NT2/D1 (cell line): Measurements from ENCODE around the gene OR2AT4.
"Not testable (repeated sequence)": the region's sequence is repeated elsewhere in the genome, so short reads cannot be mapped to it uniquely, and the experiment has no call there.

Source experiments
- DNase-seq: peaks from one replicate; pipeline ENCODE4 v3.0.0-alpha.2; 2011; ENCODE audit warnings: low read depth, low spot score
- H3K27me3 ChIP-seq: 2 replicates; pipeline ENCODE4 v1.6.0; 2011; ENCODE audit warnings: mild to moderate bottlenecking; ENCODE audit not compliant: insufficient read length, insufficient read depth
- H3K36me3 ChIP-seq: 2 replicates; pipeline ENCODE4 v1.6.1; 2011; ENCODE audit warnings: mild to moderate bottlenecking, low read length, mixed read lengths; ENCODE audit not compliant: insufficient read depth, insufficient read length
- H3K4me1 ChIP-seq: 2 replicates; pipeline ENCODE4 v1.5.1; 2011; ENCODE audit not compliant: insufficient read depth, insufficient read length
- H3K4me3 ChIP-seq: 2 replicates; pipeline ENCODE4 v1.5.1; 2011; ENCODE audit warnings: low read depth; ENCODE audit not compliant: insufficient read length
- H3K9ac ChIP-seq: 2 replicates; pipeline ENCODE4 v1.6.0; 2011; ENCODE audit warnings: low read depth; ENCODE audit not compliant: insufficient read length
- H3K9me3 ChIP-seq: 2 replicates; pipeline ENCODE4 v1.5.1; 2011; ENCODE audit warnings: mild to moderate bottlenecking, low read length; ENCODE audit not compliant: insufficient read depth
- SUZ12 ChIP-seq: IDR thresholded peaks from 2 replicates; pipeline ENCODE4 v1.6.1; 2011; ENCODE audit not compliant: insufficient read length, insufficient read depth; ENCODE audit errors: extremely low read depth
- YY1 ChIP-seq: IDR thresholded peaks from 2 replicates; pipeline ENCODE4 v1.6.1; 2011; ENCODE audit not compliant: insufficient read length, insufficient read depth
- ZNF274 ChIP-seq: IDR thresholded peaks from 2 replicates; pipeline ENCODE4 v1.6.1; 2011; ENCODE audit warnings: mild to moderate bottlenecking, low read depth, low read length

Gene OR2AT4

DNA sequence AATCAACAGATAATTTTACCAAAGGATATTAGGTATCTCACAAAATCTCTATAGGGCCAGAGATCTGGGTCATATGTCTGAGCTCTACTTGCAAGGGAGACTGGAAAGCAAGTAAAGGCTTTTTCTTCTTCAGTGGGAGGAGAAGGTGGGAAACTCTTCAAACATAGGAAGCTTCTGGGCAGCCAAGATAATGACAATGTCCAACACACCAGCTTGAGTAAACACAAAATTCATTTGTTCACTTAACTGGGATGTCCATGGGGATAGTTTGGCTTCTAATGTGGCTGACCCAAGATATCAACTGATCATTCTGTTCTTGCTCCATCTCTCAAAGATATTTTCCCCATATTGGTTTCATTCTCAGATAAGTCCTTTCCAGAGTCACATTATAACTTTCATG is 37.4 kb downstream of the OR2AT4 start:
- no peak overlapping the region for H3K4me3 ChIP-seq
- H3K9ac ChIP-seq = no peak overlapping the region
- no peak for DNase-seq
- H3K4me1 ChIP-seq = no peaks in the 10 kb centered on the region
- TF ChIP-seq YY1 (no peak), SUZ12 (no peak), ZNF274 (no peak)
- H3K36me3 ChIP-seq = no peaks in the 10 kb centered on the region
- H3K9me3 ChIP-seq = no peaks in the 10 kb centered on the region
- H3K27me3 ChIP-seq = no peaks in the 10 kb centered on the region

DNA sequence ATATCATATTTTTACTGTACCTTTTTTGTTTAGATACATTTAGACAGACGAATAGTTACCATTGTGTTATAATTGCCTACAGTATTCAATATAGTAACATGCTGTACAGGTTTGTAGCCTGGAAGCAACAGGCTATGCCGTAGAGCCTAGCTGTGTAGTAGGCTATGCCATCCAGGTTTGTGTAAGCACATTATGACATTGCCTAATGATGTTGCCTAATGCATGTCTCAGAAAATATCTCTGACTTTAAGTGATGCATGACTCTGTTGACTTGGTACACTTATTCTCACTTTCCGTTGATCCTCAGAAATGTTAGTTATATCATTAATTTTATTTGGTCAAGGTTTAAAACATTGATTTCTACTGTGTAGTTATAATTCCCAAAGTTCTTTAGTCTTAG is 39.9 kb downstream of the OR2AT4 start:
- no peaks in the 10 kb centered on the region for H3K4me1 ChIP-seq
- TF ChIP-seq YY1 = no peak
- TF ChIP-seq ZNF274 = no peak
- TF ChIP-seq SUZ12 = no peak
- no peak overlapping the region for H3K9ac ChIP-seq
- no peak for DNase-seq
- H3K27me3 ChIP-seq = no peaks in the 10 kb centered on the region
- no peaks in the 10 kb centered on the region for H3K36me3 ChIP-seq
- H3K4me3 ChIP-seq = no peak overlapping the region
- H3K9me3 ChIP-seq = peaks cover 15% of the 10 kb centered on the region; the same call in 1 of the 2 replicates

- TF ChIP-seq YY1 = no peak
- no peak for TF ChIP-seq ZNF274
- no peak for TF ChIP-seq SUZ12
These were observed 41.2 kb downstream of the OR2AT4 start for GRCh38 chr11:75055511-75055910.

DNA sequence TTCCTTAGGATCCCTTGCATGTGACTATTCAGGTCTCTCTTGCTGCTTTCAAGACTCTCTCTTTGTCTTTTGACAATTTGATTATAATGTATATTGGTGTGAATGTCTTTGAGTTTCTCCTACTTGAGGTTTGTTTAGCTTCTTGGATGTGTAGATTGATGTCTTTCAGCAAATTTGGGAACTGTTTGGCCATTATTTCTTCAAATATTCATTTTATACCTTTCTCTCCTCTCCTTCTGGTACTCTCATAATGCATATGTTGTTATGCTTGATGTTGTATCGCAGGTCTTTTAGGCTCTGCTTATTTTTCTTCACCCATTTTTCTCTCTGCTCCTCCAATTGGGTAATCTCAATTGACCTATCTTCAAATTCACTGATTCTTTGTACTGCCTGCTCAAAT is 44.2 kb downstream of the OR2AT4 start:
- H3K27me3 ChIP-seq = no peaks in the 10 kb centered on the region
- no peak for DNase-seq
- TF ChIP-seq ZNF274 = no peak
- no peak for TF ChIP-seq SUZ12
- TF ChIP-seq YY1 = no peak

More at GRCh38 chr11:75055511-75055910, 41.2 kb downstream of the OR2AT4 start:
- H3K9ac ChIP-seq = no peak overlapping the region
- no peak for DNase-seq
- H3K36me3 ChIP-seq = no peaks in the 10 kb centered on the region
- no peaks in the 10 kb centered on the region for H3K27me3 ChIP-seq
- H3K4me3 ChIP-seq = no peak overlapping the region
- no peaks in the 10 kb centered on the region for H3K4me1 ChIP-seq
- H3K9me3 ChIP-seq = peaks cover 18% of the 10 kb centered on the region; the same call in 1 of the 2 replicates

GRCh38 chr11:75051043-75051442 is 45.6 kb downstream of the OR2AT4 start:
- H3K4me1 ChIP-seq = no peaks in the 10 kb centered on the region
- TF ChIP-seq YY1 (no peak), ZNF274 (no peak), SUZ12 (no peak)
- H3K27me3 ChIP-seq = no peaks in the 10 kb centered on the region
- no peak for DNase-seq
- peaks cover 18% of the 10 kb centered on the region; the same call in 1 of the 2 replicates for H3K9me3 ChIP-seq
- no peaks in the 10 kb centered on the region for H3K36me3 ChIP-seq
- no peak overlapping the region for H3K9ac ChIP-seq
- no peak overlapping the region for H3K4me3 ChIP-seq

More for the DNA sequence above, 44.2 kb downstream of the OR2AT4 start:
- H3K9me3 ChIP-seq = peaks cover 18% of the 10 kb centered on the region; the same call in 1 of the 2 replicates
- no peaks in the 10 kb centered on the region for H3K36me3 ChIP-seq
- no peak overlapping the region for H3K4me3 ChIP-seq
- no peaks in the 10 kb centered on the region for H3K4me1 ChIP-seq
- H3K9ac ChIP-seq = no peak overlapping the region

DNA sequence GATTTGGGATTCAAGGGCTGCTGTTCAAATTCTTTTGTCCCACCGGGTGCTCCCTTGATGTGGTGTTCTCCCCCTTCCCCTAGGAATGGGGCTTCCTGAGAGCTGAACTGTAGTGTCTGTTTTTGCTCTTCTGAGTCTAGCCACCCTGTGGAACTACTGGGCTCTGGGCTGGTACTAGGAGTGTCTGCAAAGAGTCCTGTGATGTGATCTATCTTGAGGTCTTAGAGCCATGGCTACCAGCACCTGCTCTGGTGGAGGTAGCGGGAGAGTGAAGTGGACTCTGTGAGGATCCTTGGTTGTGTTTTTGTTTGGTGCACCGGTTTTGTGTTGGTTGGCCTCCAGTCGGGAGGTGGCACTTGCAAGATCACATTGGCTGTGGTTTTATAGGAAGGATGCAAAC is 46.2 kb downstream of the OR2AT4 start:
- peaks cover 18% of the 10 kb centered on the region; the same call in 1 of the 2 replicates for H3K9me3 ChIP-seq
- TF ChIP-seq ZNF274 = no peak
- no peaks in the 10 kb centered on the region for H3K36me3 ChIP-seq
- H3K4me1 ChIP-seq = no peaks in the 10 kb centered on the region
- H3K9ac ChIP-seq = no peak overlapping the region
- no peaks in the 10 kb centered on the region for H3K27me3 ChIP-seq
- DNase-seq = no peak
- H3K4me3 ChIP-seq = no peak overlapping the region

DNA sequence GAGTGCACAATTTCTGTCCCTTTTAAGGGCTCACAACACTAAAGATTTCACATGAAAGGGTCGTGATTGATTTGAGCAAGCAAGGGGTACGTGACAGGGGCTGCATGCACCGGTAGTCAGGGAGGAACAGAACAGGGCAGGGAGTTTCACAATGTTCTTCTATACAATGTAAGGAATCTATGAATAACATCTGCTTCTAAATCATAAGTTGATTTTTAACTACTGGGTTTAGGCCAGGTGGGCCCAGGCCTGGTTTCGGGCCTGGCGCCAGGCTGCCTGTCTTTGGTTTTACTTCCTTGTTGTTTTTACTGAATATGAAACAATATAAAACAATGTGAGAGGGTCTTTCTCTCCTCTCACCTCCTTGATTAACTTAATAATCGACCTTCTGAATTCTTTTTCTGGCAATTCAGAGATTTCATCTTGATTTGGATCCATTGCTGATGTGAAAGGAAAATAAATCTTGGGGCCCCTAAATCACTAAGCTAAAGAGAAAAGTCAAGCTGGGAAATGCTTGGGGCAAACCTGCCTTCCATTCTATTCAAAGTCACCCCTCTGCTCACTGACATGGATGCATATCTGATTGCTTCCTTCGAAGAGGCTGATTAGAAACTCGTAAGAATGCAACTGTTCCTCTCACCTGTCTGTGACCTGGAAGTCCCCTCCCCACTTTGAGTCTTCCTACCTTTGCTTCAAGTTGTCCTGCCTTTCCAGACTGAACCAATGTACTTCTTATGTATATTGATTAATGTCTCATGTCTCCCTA is 47.0 kb downstream of the OR2AT4 start:
- not testable (repeated sequence) for H3K4me1 ChIP-seq, H3K36me3 ChIP-seq, H3K27me3 ChIP-seq, H3K4me3 ChIP-seq, H3K9ac ChIP-seq, DNase-seq
- H3K9me3 ChIP-seq = peaks cover 18% of the 10 kb centered on the region; the same call in 1 of the 2 replicates
